ENCODE data around the gene IGFALS. TPM values are rescaled to one million over a fixed set of nuclear protein-coding genes. Genes with fewer than 3 reads are reported as not detected.

IGFALS gene
- total and polyA plus RNA-seq, 11 donors: 0.12 to 0.38 (median 0.23) TPM; not detected in 8

- DNase-seq: no peak
- Histone ChIP-seq H3K27ac (no peak overlapping the region), H3K27me3 (no peaks in the 10 kb centered on the region), H3K4me1 (peaks cover 0 to 6% (median 0%) of the 10 kb centered on the region in 12 donors), H3K4me3 (no peak overlapping the region), H3K9me3 (no peaks in the 10 kb centered on the region), H3K36me3 (peaks cover 0 to 83% (median 64%) of the 10 kb centered on the region in 9 donors)
- 93 to 95% (median 94%) methylated on average over 34 to 40 of the region's 40 CpGs for WGBS, 4 donors
- intact Hi-C loops (cut with DNase I): no loop called here
- TF ChIP-seq POLR2A (IDR thresholded peaks at IDR 0.05) (no peak), CTCF (IDR thresholded peaks at IDR 0.05) (no peak)
- ATAC-seq: no peak
These were observed 23.1 kb upstream of the IGFALS start for GRCh38 chr16:1816396-1817275.

- DNase-seq (peak in 1 of 5 donors; percentile 58), ATAC-seq (peak in 1 of 4 donors; percentile 51)
- Histone ChIP-seq H3K9me3 (no peaks in the 10 kb centered on the region), H3K4me3 (no peak overlapping the region), H3K27me3 (no peaks in the 10 kb centered on the region), H3K27ac (no peak overlapping the region), H3K36me3 (peaks cover 0 to 78% (median 55%) of the 10 kb centered on the region in 9 donors), H3K4me1 (peaks cover 0 to 6% (median 0%) of the 10 kb centered on the region in 12 donors)
- TF ChIP-seq POLR2A (IDR thresholded peaks at IDR 0.05): no peak
- no peak for TF ChIP-seq CTCF (IDR thresholded peaks at IDR 0.05)
- intact Hi-C loops (cut with DNase I): no loop called here
- 86 to 93% (median 91%) methylated on average over 11 of the region's 11 CpGs for WGBS, 4 donors
These were observed 22.0 kb upstream of the IGFALS start for GRCh38 chr16:1815461-1815860.

GRCh38 chr16:1812732-1813163, 19.2 kb upstream of the IGFALS start:
- peak; percentile 61 to 91 (median 82) for ATAC-seq
- H3K27ac ChIP-seq: no peak overlapping the region
- no peak overlapping the region for H3K4me3 ChIP-seq
- H3K9me3 ChIP-seq: no peaks in the 10 kb centered on the region
- peaks cover 0 to 77% (median 63%) of the 10 kb centered on the region in 9 donors for H3K36me3 ChIP-seq
- H3K27me3 ChIP-seq: no peaks in the 10 kb centered on the region
- DNase-seq: peak in 4 of 5 donors; percentile 61 to 85 (median 69)
- no peak for TF ChIP-seq POLR2A (IDR thresholded peaks at IDR 0.05)
- peak in 11 of 12 donors; percentile 18 to 58 (median 36) for TF ChIP-seq CTCF (IDR thresholded peaks at IDR 0.05)
- H3K4me1 ChIP-seq: peaks cover 0 to 6% (median 0%) of the 10 kb centered on the region in 12 donors
- intact Hi-C loops (cut with DNase I): no loop called here
- WGBS, 4 donors: 31 to 46% (median 37%) methylated on average over 15 to 17 of the region's 17 CpGs

GRCh38 chr16:1810536-1810935, 17.0 kb upstream of the IGFALS start:
- no peak for DNase-seq
- Histone ChIP-seq H3K9me3 (peaks cover 0 to 6% (median 0%) of the 10 kb centered on the region in 12 donors), H3K27ac (no peak overlapping the region), H3K4me1 (peaks cover 0 to 6% (median 0%) of the 10 kb centered on the region in 12 donors), H3K27me3 (no peaks in the 10 kb centered on the region), H3K36me3 (peaks cover 0 to 76% (median 52%) of the 10 kb centered on the region in 9 donors), H3K4me3 (no peak overlapping the region)
- ATAC-seq: no peak
- intact Hi-C loops (cut with DNase I): no loop called here
- no peak for TF ChIP-seq POLR2A (IDR thresholded peaks at IDR 0.05)
- no peak for TF ChIP-seq CTCF (IDR thresholded peaks at IDR 0.05)
- WGBS, 4 donors: 86 to 96% (median 95%) methylated on average over 9 to 16 of the region's 16 CpGs

Data from heart left ventricle (tissue), 16 donors.